Activated CD4-positive, alpha-beta T cell treated with anti-CD3 and anti-CD28 coated beads for 48 hours (primary cell): ENCODE results near the gene WDR76.
"Not testable (repeated sequence)": the region's sequence is repeated elsewhere in the genome, so short reads cannot be mapped to it uniquely, and the experiment has no call there.

ENCODE experiments used
- DNase-seq: peaks from one replicate; pipeline ENCODE4 v3.0.0-alpha.2; 2020

Gene WDR76

GRCh38 chr15:43826508-43827341, at the start of gene WDR76:
Gene WDR76, plus strand, starts transcription at chr15:43827002. Its CDS starts 31 bp downstream, at chr15:43827033.
- DNase-seq = peak; percentile 90

DNA sequence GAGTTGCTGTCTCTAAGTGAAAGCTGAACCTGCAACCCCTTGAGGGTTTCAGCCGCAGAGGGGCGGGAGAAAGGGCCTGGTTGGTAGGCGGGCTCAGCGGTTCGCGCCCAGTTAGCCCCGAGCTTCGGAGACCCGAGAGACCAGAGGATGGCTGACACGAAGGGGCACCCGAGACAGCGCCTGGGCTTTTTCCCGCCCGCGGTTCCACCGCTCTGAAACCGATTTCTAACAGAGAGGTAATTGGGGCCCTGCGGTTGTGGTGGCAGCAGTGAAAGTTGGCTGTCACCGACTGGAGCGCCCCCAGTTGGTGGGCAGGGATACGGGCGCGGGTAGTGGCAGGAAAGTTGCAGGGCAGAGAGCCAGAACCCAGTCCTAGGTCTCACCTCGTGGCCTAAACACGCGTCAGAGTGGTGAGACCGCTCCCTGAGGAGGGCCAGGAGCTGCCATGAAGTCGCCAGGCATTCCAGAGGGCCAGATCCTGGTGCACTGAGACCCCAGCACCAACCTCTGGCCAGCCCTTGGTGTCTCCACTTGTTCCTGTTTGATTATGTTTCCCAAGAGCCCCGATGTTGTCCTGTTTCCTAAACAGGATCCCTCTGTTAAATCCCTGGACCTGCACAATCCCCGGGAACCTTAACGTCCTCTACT, 49.4 kb upstream of the WDR76 start:
- DNase-seq = peak; percentile 94

GRCh38 chr15:43779016-43779415, 47.8 kb upstream of the WDR76 start:
- no peak for DNase-seq

DNA sequence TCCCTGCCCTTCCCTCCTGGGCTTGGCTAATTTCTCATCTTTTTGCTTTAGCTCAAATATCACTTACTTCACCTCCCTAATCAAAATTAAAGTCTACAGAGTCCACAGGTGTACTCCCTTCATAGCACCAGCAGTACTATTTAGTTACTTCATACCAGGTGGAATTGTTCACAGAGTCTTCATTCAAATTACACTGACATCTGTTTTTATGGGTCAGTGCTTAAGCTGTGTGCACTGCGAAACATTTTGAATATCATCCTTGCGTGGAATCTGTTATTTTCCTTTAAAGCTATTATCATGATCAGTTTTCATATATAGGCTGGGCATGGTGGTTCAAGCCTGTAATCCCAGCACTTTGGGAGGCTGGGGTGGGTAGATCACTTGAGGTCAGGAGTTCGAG, 37.4 kb upstream of the WDR76 start:
- DNase-seq = no peak

- peak; percentile 100 for DNase-seq
Measured at GRCh38 chr15:43791993-43792760, 34.6 kb upstream of the WDR76 start, which contains the start of gene SERF2. Gene SERF2, plus strand, starts transcription at chr15:43792320. Its CDS starts 57 bp downstream, at chr15:43792377.

- peak; percentile 41 for DNase-seq
Measured at GRCh38 chr15:43792761-43793476, 33.9 kb upstream of the WDR76 start.

DNA sequence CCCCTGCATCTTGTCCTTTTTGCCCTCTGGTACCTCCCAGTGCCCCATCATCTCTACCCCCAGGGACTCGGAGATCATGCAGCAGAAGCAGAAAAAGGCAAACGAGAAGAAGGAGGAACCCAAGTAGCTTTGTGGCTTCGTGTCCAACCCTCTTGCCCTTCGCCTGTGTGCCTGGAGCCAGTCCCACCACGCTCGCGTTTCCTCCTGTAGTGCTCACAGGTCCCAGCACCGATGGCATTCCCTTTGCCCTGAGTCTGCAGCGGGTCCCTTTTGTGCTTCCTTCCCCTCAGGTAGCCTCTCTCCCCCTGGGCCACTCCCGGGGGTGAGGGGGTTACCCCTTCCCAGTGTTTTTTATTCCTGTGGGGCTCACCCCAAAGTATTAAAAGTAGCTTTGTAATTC, 33.2 kb upstream of the WDR76 start:
- no peak for DNase-seq

GRCh38 chr15:43794269-43795037, 32.3 kb upstream of the WDR76 start:
- DNase-seq = no peak

DNA sequence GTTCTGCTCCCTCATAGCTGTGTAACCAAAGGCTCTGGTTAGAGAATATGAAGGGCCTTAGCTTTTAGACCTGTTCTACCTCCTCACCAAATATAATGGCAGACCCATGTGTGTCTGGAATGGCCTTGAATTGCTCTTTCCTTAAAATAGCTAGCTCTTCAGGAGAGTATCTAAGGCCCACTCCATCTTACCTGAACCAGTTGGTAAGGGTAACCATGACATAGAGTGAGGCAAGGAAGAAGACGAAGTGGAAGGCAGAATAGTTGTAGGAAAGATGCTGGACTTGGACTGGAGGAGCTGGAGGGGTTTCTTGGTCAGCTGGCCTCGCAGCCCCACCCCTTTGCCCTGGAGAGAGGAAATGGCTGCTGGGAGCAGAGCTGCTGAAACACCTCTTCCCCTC, 31.6 kb upstream of the WDR76 start:
- DNase-seq = no peak

DNA sequence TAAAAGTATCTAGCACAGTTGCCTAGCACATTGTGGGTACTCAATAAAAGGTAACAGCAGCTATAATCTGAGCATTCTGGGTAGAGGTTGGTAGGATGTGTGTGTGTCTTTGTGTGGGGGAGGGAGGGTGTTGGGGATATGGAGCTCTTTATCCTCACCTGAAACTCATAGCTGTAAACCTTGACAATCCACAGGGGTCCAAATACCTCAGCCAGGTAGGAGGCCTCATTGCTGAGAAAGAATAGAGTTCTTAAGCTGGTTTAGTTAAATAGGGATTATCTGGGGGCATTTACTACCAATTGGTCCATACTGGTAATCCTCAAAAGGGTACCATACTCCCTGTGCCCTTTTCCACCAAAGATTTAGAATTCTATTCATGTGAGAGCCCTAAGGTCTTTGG, 30.8 kb upstream of the WDR76 start:
- DNase-seq = no peak

- DNase-seq = no peak
Measured at GRCh38 chr15:43796566-43796965, 30.2 kb upstream of the WDR76 start.

- no peak for DNase-seq
Measured at GRCh38 chr15:43799209-43799944, 27.4 kb upstream of the WDR76 start.

GRCh38 chr15:43799945-43800285, 26.9 kb upstream of the WDR76 start, which contains the start of gene SERINC4:
Gene SERINC4, minus strand, starts transcription at chr15:43800220. Its CDS starts 234 bp downstream, at chr15:43799986.
- no peak for DNase-seq

DNA sequence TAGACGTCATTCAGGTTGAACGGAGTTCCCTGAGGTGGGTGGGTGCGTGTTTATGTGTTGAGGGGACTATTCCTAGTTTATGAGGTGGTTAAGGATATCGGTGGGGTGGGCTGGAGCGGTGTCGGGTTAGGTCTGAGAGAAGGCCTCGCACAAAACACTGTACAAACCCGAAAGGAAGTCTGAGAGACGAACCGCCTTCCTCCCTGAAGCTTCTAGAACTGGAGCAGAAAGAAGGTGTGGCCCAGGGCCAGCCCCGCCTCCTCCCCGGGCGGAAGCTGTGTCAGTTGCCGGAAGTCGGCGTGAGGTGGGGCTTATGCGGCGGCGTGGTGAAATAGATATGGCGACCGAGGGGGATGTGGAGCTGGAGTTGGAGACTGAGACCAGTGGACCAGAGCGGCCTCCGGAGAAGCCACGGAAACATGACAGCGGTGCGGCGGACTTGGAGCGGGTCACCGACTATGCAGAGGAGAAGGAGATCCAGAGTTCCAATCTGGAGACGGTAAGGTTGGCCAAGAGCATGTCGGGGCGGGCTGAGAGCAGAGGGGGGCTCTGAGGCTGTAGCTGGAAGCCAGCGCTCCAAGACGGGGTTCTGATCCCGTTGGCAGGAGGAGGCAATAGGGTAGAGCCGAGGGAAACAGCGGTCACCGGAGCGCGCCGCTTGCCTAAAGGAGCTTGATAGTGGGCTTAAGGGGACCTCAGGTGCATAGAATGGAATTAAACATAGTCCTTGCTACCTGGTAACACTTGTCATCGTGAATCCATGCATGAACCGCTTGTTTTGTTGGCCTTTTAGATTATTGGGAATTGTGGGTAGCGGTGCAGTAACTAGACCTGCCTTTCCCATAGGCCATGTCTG, 26.3 kb upstream of the WDR76 start, which contains the start of gene HYPK:
Gene HYPK, plus strand, starts transcription at position 314 of the 856 bp plus-strand sequence. Its CDS starts 24 bp downstream, at position 338.
- peak; percentile 94 for DNase-seq

- not testable (repeated sequence) for DNase-seq
Measured at GRCh38 chr15:43802676-43803075, 24.1 kb upstream of the WDR76 start.

DNA sequence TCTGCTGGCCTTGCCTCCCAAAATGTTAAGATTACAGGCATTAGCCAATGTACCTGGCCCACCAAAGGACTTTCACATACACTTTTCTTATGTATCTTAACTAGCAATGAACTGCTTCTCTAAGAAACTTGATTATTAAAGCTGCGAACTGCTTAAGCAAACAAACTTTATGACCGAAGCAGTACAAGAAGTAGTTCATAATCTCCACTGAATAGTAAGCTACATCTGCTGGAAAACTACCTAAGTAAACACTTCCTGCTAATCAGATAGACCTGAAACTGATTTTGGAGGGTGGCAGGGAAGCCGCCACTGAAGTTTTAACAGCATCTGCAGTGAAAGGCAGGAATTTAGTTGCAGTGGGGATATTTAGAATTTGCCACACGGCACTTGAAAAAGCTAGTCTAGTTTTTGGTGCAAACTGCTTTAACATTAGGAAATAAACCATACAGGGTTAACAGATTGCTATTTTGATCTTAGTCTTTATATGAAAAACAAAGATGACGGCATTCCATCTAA, 18.3 kb upstream of the WDR76 start:
- no peak for DNase-seq

- no peak for DNase-seq
Measured at GRCh38 chr15:43808960-43809678, 17.7 kb upstream of the WDR76 start.

DNA sequence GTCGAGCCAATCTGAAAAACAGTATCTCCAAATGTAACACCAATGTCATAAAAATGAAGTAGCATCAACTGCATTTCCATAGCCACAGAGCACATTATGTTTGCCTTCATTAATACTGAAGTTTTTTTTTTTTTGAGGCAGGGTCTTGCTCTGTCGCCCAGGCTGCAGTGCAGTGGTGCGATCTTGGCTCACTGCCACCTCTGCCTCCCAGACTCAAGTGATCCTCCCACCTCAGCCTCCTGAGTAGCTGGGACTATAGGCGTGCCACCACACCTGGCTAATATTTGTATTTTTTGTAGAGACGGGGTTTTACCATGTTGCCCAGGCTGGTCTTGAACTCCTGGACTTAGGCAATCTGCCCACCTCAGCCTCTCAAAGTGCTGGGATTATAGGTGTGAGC, 11.7 kb upstream of the WDR76 start:
- DNase-seq = not testable (repeated sequence)

DNA sequence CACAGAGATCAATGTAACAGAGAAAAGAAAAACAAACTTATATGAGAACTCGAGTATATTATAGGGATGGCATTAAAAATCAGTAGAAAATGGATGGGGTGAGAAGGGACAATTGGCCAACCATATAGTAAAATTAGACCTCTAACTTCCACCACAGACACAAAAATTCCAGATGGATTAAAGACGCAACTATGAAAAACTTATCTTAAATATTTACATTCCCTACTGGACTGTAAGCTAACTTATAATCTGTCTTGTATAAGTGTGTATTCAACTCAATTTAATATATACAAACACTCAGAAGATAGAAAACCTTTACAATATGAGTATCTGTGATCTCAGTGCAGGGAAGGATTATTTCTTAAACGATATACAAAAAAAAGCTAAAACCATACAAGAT, 5.3 kb upstream of the WDR76 start:
- no peak for DNase-seq
